IPS-18c (cell line): ENCODE results near the gene ZFPM1.

Source experiments
- H3K4me3 ChIP-seq: 2 replicates; pipeline ENCODE4 v1.7.0; 2013; ENCODE audit warnings: low read depth, mild to moderate bottlenecking, low read length, moderate library complexity; ENCODE audit not compliant: insufficient read depth
- H3K9me3 ChIP-seq: one replicate; pipeline ENCODE4 v1.6.1; 2013; ENCODE audit warnings: mild to moderate bottlenecking, low read length, moderate library complexity; ENCODE audit not compliant: control insufficient read depth, insufficient read depth

Gene ZFPM1

DNA sequence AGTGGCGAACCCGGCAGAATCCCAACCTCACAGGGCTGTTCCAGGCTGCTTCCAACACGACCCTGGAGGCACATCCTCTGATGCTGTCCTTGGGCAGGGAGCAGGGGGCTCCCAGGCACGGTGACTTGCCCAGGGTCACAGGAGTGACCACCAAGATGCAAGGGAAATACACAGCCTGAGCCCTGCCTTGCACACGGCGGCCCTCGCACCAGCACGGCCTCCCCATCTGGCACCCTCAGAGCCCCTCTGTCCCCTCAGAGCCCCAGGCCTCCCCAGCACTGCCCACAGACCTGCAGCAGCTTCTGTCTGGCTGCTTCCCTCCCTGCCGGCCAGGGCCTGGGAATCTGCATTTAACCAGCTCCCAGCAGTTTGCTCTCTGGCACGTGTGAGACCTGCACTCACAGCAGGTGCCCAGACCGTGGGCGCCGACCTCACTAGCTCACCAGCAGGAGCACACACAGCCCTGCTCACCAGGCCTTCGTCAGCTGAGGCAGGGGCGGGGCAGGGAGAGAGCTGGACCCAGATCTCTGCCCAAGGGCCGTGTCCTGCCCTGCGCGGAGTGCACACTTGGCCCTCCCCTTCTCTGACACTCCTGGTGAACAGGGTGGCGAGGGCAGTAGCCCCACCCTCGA, 87.4 kb downstream of the ZFPM1 start:
- Histone ChIP-seq H3K4me3 (no peak overlapping the region), H3K9me3 (peaks cover 7% of the 10 kb centered on the region)

DNA sequence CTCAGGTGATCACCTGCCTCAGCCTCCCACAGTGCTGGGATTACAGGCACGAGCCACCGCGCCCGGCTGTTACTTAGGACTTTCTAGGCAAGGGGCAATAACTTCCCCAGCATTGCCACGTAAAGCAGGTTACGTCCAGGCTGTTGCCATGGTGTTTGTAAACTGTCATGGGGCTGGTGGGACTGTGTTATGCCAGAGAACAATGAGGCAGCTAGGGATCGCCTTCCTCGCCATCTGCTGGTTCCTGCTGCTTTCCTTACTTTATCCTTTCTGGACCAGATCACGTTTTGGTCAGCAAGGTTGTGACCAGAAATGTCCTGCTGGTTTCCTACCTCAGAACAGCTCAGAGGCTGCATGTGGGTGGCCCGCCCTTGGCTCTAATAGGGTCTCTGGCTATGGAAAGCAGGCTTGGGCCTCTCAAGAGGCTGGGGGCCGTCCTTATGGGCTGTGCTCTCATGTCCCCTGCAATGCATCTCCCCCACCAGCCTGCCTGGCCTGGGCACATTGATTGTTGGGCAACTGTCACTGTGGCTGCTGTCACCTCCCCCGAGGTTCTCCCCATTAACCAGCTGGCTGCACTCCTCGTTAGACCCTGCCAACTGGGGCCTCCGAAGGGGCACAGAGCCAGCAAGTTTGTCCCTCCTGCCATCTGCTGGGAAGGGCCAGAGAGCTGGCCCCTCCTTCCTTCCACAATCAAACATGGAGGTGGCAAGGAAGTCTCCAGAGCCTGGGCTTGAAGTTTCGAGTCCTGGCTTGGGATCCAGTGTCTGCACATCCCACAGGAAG, 88.9 kb downstream of the ZFPM1 start:
- H3K9me3 ChIP-seq, result peaks cover 7% of the 10 kb centered on the region
- H3K4me3 ChIP-seq, result no peak overlapping the region

DNA sequence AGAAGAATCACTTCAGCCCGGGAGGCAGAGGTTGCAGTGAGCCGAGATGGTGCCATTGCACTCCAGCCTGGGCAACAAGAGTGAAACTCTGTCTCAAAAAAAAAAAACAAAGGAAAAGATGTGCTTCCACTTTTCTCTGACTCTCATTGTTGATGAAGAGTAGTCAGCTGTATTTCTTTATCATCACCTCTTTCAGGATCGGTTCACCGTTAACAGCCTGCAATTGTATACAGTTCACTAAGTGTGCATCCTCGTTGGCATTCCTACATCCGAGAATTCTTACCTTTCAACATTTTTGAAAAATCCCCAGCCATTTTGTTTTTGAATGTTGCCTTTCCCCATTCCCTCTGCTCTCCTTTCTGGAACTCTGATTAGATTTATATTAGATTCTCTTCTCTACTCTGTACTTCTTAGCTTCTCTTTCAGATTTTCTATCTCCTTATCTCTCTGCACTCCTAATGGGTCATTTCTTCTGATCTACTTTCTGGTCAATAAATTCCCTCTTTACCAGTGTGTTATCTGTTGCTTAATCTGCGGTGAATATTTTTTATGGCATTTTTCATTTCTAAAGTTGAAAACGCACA, 90.2 kb downstream of the ZFPM1 start:
- H3K4me3 ChIP-seq, result no peak overlapping the region
- peaks cover 7% of the 10 kb centered on the region for H3K9me3 ChIP-seq

DNA sequence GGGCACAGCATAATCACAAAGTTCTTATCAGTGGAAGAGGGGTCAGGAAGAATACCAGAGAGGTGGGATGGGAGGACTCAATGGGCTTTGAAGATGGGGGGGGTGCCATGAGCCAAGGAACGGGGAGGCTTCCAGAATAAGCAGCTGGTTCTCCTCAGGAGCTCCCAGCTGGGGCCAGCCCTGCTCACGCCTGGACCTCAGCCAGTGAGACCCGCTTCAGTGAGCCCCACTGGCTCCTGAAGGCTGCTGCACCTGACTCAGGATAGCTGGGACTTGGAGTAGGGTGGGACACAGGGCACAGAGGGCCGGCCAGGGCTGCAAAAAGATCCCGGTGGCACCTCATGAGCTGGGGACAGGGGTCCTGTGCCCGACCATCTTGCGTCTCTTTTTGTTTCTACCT, 92.7 kb downstream of the ZFPM1 start:
- no peak overlapping the region for H3K4me3 ChIP-seq
- peaks cover 7% of the 10 kb centered on the region for H3K9me3 ChIP-seq

DNA sequence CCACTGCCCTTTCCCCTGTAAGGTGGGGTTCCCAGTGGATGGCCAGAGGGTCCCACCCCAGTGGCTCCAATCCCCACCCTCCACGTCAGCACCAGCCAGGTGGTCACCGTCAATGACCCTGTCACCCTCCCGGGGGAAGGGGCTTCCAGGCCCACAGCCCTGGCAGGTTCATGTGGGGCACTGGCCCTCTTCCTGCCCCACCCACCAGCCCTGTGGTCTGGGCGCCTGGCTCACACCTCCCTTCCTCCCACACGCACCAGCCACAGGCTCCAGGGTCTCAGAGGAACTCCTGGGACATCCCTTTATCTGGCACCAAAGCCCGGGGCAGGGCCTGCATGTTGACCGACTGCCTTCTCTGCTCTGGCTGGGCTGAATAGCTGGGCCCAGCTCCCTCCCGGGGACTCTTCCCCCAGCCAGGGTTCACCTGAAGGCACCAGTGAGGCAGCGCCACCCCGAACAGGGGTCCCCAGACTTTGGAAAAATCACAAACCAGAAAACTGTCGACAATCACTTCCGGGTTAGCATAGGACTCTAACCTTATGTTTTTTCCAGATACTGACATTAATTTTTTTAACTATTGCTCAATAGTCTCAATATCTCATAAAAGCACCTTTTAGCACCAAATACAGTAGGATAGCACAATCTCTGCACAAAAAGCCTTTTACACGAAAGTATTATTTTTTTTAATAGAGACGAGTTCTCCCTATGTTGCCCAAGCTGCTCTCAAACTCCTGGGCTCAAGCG, 95.2 kb downstream of the ZFPM1 start:
- H3K9me3 ChIP-seq, result peaks cover 3% of the 10 kb centered on the region
- H3K4me3 ChIP-seq, result no peak overlapping the region

DNA sequence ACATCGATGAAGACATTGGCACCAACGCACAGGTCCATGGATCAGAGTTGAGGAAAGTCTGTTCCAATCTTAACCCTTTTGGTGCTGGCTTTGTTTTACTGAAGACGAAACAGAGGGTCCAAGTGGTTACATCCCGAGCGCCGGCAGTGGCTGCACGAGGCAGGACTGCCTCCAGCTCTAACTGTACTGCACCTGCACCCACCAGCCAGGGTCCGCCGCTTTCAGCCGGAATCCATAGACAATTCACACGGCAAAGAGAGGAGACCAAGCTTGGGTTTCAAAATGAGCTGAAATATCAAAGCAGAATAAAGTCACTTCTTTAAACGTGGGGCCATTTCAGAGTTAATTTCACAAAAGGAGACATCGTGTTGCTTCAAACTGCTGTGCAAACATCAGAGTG, 95.9 kb downstream of the ZFPM1 start:
- H3K9me3 ChIP-seq, result no peaks in the 10 kb centered on the region

DNA sequence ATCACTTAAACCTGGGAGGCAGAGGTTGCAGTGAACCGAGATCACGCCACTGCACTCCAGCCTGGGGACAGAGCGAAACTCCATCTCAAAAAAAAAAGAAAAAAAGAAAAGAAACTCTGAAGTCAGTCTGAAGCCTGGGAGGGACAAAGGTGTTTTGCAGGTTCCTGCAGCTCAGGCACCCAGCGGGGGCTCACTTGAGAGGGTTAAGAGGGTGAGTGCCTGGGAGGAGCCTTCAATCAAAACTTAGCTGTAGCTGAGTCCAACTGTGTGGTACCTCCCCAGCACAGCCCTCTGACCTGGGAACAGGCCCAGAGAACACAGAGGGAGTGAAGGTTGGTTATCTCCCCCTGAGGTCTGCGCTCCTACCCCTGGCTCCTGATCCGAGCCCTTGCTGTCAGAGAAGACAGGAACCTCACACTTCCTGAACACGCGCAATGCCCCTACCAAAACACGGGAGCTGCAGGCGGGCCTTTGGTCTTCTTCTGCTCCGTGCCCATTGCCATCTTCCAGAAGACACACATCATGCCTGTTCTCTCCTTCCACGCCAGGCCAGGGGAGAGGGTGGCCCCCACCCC, 96.7 kb downstream of the ZFPM1 start:
- Histone ChIP-seq H3K4me3 (no peak overlapping the region), H3K9me3 (no peaks in the 10 kb centered on the region)

More for the DNA sequence above, 95.9 kb downstream of the ZFPM1 start:
- H3K4me3 ChIP-seq, result no peak overlapping the region

DNA sequence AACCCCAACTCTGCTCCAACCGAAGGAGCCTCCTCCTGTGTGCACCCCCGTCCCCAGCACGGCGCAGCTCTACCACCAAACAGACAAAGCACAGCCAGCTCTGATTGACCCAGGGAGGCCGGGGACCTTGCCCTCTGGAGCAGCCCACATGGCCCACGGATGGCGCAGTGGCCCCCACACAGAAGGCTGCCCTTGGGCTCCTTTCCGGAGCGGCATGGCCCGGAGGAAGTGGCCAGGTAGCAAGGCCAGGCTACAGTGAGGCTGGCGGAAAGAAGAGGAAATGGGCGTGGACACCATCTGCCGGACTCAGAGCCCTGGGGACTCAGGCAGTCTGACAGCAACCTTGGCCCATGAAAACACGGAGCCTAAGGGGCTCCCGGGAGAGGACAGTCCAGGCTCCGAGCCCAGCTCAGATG, 97.2 kb downstream of the ZFPM1 start:
- H3K9me3 ChIP-seq, result no peaks in the 10 kb centered on the region
- H3K4me3 ChIP-seq, result no peak overlapping the region

DNA sequence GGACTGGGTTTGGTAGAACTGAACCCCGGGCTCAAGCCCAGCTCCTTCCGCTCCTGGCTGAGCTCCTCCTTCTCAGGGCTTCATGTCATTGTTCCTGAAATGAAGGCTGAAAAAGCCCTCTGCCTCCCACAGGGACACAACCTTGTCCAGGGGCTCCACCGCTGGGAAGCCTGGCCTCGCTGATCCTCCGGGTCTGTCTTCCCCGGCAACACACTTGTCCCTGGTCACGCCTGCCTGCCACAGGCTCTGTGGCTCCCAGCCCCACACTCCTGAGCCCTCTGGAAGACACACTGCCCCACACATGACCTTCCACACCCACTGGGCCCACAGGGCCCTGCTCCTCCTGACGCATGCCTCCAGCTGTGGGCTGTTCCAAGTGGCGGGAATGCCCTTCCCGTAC, 99.1 kb downstream of the ZFPM1 start:
- H3K4me3 ChIP-seq, result no peak overlapping the region
- H3K9me3 ChIP-seq, result peaks cover 2% of the 10 kb centered on the region

DNA sequence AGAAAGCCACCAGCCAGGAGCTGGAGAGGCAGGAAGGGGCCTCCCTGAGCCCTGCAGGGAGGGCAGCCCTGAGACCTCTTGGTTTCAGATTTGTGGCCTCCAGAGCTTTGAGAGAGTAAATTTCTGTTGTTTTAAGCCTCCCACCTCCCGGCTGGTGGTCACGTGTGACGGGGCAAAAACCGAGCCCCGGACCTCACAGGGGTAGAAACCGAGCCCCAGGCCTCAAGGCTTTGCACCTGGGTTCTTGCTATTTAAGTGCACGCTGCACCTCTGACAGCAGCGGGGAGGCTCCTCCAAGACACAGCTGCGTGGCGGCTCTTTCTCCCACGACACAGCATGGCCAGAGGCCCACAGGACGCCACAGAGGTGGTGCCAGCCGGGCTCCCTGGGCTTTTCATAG, 99.7 kb downstream of the ZFPM1 start:
- Histone ChIP-seq H3K4me3 (no peak overlapping the region), H3K9me3 (peaks cover 2% of the 10 kb centered on the region)

DNA sequence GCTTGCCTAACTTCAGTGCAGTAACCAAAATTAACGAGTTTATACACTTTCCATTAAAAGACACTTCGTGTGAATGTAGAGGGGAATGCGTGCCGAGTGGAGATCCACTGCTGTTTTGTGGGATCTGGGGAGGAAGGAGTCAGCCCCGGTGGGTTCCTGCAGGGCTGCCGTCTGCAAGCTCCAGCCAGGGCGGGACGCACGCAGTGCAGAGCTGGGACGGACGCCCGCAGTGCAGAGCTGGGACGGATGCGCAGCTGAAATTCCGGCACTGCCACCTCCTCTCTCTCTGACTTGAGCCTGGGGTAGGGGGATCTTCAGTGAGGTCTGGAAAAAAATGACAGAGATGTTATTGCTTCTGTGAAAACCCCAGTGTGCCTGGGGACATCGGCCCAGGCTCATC, 100.7 kb downstream of the ZFPM1 start:
- Histone ChIP-seq H3K9me3 (peaks cover 2% of the 10 kb centered on the region), H3K4me3 (no peak overlapping the region)

DNA sequence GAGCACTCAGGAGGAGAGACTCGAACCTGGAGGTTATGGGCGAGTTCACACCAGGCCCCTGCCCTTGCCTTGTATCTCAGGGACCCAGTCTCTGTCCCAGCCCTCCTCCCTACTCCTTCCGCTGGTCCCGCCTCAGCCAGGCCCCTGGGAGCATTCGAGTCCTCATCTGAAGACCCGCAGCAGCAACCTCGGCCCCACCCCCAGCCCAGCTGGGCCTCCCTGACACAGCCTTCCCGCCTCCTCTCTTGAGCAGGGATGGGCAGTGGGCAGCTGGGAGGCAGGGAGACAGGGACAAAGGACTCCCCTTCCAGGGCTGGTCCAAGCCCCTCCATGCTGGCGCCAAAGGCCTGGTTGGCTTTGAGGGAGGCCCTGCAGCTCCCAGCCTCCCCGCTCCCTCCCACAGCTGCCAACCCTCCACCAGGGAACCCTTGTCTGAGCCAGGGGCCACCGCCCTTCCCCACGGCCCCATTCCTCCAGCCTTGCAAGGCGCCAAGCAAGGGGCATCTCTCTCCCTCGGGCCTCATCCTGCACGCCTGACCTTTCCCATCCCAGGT, 101.7 kb downstream of the ZFPM1 start:
- Histone ChIP-seq H3K4me3 (no peak overlapping the region), H3K9me3 (peaks cover 2% of the 10 kb centered on the region)

DNA sequence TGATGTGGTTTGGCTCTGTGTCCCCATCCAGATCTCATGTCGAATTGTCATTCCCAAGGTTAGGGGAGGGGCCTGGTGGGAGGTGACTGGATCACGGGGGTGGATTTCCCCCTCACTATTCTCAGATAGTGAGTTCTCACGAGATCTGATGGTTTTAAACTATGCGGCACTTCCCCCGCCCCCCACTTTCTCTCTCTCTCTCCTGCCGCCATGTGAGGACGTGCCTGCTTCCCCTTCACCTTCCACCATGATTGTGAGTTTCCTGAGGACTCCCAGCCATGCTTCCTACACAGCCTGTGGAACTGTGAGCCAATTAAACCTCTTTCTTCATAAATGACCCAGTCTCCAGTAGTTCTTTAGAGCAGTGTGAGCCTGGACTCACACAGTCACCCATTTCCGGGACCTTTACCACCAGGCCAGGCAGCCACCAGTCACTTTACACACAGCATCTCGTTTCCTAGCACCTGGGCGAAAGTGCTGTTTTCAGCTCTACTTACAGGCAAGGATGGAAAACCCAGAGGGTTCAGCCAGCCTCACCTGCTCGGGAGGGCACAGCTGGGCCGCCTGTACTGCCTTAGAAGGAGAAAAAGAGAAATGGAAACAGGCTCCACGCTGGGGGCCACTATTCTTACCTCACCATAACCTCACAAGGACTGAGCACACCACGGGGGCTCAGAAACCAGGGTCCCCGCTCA, 103.4 kb downstream of the ZFPM1 start:
- H3K4me3 ChIP-seq, result no peak overlapping the region
- H3K9me3 ChIP-seq, result peaks cover 2% of the 10 kb centered on the region

DNA sequence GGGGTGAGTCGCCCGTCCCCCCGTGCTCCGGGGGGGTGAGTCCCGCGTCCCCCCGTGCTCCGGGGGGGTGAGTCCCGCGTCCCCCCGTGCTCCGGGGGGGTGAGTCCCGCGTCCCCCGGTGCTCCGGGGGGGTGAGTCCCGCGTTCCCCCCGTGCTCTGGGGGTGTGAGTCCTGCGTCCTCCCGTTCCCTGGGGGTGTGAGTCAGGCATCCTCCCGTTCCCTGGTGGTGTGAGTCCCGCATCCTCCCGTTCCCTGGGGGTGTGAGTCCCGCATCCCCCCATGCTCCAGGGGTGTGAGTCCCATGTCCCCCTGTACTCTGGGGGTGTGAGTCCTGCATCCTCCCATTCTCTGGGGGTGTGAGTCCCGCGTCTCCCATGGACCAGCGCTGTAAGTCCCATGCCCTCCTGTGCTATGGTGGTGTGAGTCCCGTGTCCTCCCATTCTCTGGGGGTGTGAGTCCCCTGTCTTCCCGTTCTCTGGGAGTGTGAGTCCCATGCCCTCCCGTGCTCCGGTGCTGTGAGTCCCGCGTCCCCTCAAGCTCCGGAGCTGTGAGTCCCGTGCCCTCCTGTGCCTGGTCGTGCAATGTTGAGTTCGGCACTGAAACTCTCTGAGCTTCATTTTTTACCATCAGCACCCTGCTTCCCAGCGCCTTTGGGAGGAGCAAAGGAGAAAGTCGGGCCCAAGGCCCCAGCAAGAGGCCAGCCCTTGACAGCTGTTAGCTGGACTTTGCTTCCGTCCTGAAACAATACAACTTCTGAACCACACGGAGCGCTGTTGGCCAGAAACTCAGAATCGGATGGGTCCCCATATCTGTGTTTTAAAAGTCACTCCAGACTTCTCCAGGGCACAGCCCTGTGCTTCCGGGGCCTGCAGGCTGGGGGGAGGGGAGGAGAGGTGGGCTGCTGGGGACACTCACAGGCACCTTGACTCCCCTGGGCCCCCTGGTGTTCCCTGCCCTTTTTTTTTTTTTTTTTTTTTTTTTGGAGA, 105.7 kb downstream of the ZFPM1 start:
- peaks cover 2% of the 10 kb centered on the region for H3K9me3 ChIP-seq
- H3K4me3 ChIP-seq, result no peak overlapping the region

DNA sequence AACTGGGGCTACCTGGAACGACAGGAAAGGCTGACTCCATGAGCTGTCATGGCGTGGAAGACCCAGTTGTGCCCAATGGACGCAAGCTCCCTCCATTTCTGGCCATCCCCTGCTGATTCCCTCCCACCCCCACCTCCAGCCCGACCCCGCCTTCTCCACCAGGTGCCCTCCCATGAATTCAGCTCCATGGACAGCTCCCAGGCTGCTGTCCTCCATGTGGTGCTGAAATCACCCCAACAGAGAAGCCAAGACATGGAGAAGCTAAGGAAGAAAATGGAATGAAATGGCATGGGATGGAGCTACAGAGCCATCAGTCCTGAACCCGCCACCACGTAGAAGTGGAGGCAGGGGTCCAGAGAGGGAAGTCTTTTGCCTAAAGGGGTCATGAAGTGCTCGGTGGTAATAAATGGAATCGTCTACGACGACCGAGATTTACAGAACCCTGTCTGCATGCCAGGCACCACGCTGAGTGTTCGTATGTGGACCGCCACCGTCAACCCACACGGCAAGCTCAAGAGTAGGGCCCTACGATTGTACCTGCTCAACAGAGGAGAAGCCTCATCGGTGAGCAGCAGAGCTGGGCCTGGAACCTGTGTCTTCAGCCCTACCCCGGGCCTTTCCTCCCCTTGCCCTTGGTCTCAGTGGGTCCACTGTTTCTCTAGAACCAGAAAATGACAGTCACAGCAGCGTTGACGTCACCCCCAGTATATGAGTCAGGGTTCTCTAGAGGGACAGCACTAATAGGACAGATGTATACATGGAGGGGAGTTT, 107.8 kb downstream of the ZFPM1 start:
- H3K9me3 ChIP-seq, result peaks cover 2% of the 10 kb centered on the region
- H3K4me3 ChIP-seq, result no peak overlapping the region
